HUES6 (cell line): Measurements from ENCODE around the gene UNC13C.
"Not testable (repeated sequence)": the region's sequence is repeated elsewhere in the genome, so short reads cannot be mapped to it uniquely, and the experiment has no call there.

Experiments used
- H3K27ac ChIP-seq: 2 replicates; pipeline ENCODE4 v1.7.0; 2013; ENCODE audit warnings: low read depth, mild to moderate bottlenecking, low read length, inconsistent platforms
- H3K27me3 ChIP-seq: 2 replicates; pipeline ENCODE4 v1.6.1; 2013; ENCODE audit warnings: low read length; ENCODE audit not compliant: control insufficient read depth, insufficient read depth
- H3K36me3 ChIP-seq: 2 replicates; pipeline ENCODE4 v1.6.1; 2013; ENCODE audit warnings: low read length; ENCODE audit not compliant: control insufficient read depth, insufficient read depth
- H3K4me1 ChIP-seq: 2 replicates; pipeline ENCODE4 v1.6.1; 2013; ENCODE audit warnings: low read length; ENCODE audit not compliant: control insufficient read depth, insufficient read depth
- H3K4me3 ChIP-seq: 2 replicates; pipeline ENCODE4 v1.5.1; 2013; ENCODE audit warnings: low read depth, low read length
- H3K9ac ChIP-seq: one replicate; pipeline ENCODE4 v1.6.1; 2013; ENCODE audit warnings: mild to moderate bottlenecking, low read length
- H3K9me3 ChIP-seq: 2 replicates; pipeline ENCODE4 v1.6.1; 2013; ENCODE audit warnings: low read depth, low read length; ENCODE audit not compliant: control insufficient read depth, insufficient read depth

UNC13C gene

DNA sequence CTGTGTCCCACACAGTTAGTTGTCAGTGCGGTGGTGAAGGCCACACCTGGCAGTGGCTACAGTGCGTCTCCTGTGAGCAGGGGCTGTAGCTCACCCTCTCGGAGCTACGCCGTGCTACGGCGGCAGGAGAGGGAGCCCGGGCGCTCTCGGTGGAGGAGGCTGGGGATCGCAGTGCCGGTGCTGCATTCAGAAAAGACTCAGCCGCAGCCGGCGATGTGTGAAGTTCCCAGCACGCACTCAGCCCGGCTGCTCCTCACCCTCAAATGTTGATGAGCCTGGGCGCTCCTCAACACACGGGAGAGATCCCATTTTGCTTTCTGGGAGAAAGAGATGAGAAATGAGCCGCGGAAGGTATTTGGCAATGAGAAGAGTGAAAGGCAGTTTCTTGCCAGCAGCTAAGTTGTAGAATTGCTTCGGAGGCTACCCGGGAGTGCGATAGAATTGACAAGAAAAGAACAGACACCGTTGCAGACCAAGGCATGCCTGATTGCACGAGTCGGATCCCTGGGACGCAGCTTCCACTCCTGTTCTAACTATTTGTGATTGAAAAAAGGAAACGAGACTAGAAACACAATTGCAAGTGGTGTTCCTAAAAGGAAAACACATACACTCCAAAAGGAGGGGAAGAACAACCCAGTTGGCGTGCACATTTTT lies at the start of gene UNC13C:
Gene UNC13C (plus strand): TSS at position 189 of the 654 bp plus-strand sequence. CDS start 34,463 bp downstream, outside the sequence.
- Histone ChIP-seq H3K9me3 (no peaks in the 10 kb centered on the region), H3K4me3 (peak within 1 kb of the TSS; percentile 51), H3K9ac (no peak within 1 kb of the TSS), H3K4me1 (peaks cover 3% of the 10 kb centered on the region), H3K36me3 (no peaks in the 10 kb centered on the region), H3K27me3 (peaks cover 27% of the 10 kb centered on the region), H3K27ac (no peak within 1 kb of the TSS)

DNA sequence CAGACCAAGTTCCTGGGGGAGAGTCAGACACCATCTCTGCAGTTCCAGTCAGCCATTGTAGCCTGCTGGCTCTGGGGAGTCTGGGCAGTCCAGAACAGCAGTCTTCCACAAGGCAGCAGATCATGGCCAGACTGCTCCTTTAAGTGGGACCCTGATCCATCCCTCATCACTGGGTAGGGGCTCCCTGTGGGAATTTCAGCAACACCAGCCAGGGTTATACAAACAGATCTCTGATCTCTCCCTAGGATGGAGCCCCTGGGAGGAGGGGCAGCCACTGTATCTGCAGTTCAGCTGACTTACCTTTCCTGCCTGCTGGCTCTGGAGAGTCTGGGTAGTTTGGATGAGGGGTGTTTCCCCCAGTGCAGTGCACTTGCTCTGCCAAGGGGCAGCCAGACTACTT lies 42.1 kb upstream of the UNC13C start:
- Histone ChIP-seq H3K27ac (no peak overlapping the region), H3K4me1 (no peaks in the 10 kb centered on the region), H3K4me3 (no peak overlapping the region), H3K9ac (no peak overlapping the region), H3K36me3 (no peaks in the 10 kb centered on the region), H3K27me3 (no peaks in the 10 kb centered on the region), H3K9me3 (peaks cover 20% of the 10 kb centered on the region)

DNA sequence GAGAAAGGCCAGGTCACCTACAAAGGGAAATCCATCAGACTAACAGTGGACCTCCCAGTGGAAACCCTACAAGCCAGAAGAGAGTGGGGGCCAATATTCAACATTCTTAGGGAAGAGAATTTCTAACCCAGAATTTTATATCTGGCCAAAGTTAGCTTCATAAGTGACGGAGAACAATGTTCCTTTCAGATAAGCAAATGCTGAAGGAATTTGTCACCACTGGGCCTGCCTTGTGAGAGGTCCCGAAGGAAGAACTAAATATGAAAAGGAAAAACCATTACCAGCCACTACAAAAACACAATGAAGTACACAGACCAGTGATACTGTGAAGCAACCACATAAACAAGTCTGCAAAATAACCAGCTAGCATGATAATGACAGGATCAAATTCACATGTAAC lies 40.6 kb upstream of the UNC13C start:
- H3K9ac ChIP-seq, H3K36me3 ChIP-seq, H3K4me3 ChIP-seq, H3K27me3 ChIP-seq, H3K27ac ChIP-seq, H3K4me1 ChIP-seq: not testable (repeated sequence)
- peaks cover 20% of the 10 kb centered on the region for H3K9me3 ChIP-seq

DNA sequence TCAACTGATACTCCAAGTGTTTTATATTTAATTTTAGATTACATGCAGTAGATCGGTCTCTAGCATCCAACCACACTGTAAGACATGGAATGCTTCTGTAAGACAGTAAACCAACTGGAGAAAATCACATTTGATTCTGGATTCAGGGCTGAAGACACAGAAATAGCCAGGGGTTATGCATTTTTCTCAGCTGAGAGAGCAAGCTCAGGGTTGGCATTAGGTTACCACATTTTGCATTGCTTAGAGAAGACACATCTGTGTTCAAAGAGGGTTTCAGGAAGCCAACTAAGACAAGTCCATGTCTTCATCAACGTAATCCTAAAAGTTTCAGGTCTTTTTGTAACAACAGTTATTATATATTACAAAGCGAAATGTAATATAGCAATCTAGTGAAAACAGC lies 27.7 kb upstream of the UNC13C start:
- H3K27ac ChIP-seq, result no peak overlapping the region
- H3K9ac ChIP-seq, result no peak overlapping the region
- no peaks in the 10 kb centered on the region for H3K27me3 ChIP-seq
- no peaks in the 10 kb centered on the region for H3K4me1 ChIP-seq
- H3K9me3 ChIP-seq, result no peaks in the 10 kb centered on the region
- no peaks in the 10 kb centered on the region for H3K36me3 ChIP-seq
- H3K4me3 ChIP-seq, result no peak overlapping the region

DNA sequence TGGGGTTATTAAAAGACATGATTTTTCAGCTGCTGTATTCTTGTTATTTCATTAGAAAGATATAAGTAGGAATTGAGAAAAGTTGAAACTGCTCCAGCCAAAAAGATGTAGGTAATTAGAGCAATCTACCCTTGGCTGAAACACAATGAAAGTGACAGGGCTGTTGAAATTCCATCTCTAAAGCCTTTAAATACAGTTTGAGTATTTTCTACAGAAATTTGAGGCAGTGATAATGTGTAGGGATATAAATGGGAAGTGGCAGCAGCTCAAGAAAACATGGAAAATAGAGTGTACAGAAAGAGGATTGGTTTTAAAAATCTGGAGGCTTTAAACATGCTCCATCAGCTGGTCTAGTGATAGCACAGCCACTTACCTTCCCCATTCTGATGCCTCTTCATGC lies 22.8 kb upstream of the UNC13C start:
- Histone ChIP-seq H3K4me1 (no peaks in the 10 kb centered on the region), H3K27ac (no peak overlapping the region), H3K9me3 (no peaks in the 10 kb centered on the region), H3K27me3 (no peaks in the 10 kb centered on the region), H3K9ac (no peak overlapping the region), H3K4me3 (no peak overlapping the region), H3K36me3 (no peaks in the 10 kb centered on the region)

DNA sequence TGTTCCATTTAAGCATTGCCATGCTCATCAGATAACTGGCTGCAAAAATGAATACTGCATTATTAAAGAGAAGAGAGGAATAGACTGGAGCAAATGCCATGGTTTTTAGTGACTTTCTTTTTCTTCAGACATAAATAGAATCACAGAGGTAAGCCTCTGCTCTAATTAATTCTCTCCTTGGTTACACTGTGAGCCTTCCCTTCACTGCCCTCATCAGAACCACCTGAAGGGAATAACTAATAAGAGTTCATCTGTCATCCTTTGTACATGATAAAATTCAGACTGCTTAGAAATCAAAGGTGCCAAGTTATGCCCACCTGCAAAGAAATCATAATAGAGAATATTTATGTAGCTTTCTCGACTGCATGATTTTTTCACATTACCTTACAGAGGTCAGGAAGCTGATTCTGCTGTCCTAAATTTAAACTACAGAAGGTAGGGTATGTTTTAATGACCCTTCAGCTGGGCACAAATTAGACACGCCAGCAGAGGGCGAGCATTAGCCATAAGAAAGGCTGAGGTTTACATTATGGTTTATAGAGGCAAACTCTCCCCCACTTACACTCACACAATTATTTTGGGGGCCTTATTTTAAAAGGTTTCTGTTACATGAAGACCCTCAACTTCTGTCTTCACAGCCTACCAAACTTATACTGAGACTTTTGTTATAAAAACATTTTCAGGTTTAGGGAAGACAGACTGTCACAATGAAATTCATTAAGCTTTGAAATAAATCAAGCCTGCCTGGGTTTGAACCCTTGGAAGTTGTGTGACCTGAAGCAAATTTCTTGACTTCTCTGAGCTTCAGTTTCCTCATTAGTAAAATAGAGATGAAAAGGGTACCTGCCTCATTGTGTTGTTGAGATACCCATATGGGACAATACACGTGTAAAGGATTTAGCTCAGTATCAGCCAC lies 15.3 kb upstream of the UNC13C start:
- H3K27me3 ChIP-seq, result no peaks in the 10 kb centered on the region
- no peak overlapping the region for H3K9ac ChIP-seq
- no peak overlapping the region for H3K27ac ChIP-seq
- no peaks in the 10 kb centered on the region for H3K4me1 ChIP-seq
- no peak overlapping the region for H3K4me3 ChIP-seq
- H3K9me3 ChIP-seq, result no peaks in the 10 kb centered on the region
- no peaks in the 10 kb centered on the region for H3K36me3 ChIP-seq

DNA sequence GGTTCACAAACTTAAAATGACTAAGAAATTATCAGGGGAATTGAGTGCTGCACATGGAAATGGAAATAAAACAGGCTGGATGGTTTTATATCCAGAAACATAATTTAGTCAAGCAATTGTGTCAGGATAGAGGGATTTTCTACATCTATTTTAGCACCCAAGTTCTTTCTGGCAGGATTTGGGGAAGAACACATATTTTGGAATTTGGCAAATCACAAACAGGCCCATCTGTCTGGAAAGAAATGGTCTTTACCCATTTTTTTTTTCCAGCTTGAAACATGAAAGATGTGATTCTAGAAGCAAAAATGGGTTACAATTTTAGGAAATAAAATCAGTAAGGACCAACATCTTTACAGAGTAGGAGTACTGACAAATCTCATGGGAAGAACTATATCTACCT lies 14.4 kb upstream of the UNC13C start:
- H3K4me1 ChIP-seq, result no peaks in the 10 kb centered on the region
- H3K36me3 ChIP-seq, result no peaks in the 10 kb centered on the region
- H3K27ac ChIP-seq, result no peak overlapping the region
- H3K9ac ChIP-seq, result no peak overlapping the region
- H3K4me3 ChIP-seq, result no peak overlapping the region
- H3K27me3 ChIP-seq, result no peaks in the 10 kb centered on the region
- H3K9me3 ChIP-seq, result no peaks in the 10 kb centered on the region

DNA sequence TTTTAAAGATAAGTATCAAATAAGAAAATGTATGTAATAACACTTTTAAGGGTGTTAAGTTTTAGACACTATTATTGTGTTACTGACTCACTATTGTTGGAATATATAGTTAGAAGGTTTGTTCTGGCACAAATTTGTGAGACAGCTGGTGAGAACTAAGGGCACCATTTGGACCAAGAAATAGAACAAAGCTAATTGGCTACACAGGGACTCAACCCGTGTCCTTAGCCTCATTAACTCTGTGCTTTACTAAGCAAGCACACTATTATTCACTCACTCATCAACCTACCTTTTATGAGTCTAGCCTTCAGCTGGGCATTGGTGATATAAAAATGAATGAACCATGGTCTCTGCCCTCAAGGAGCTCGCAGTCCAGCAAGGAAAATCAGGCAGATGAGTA lies 4.1 kb upstream of the UNC13C start:
- Histone ChIP-seq H3K9me3 (no peaks in the 10 kb centered on the region), H3K27ac (no peak overlapping the region), H3K27me3 (peaks cover 22% of the 10 kb centered on the region), H3K4me3 (no peak overlapping the region), H3K9ac (no peak overlapping the region), H3K36me3 (no peaks in the 10 kb centered on the region), H3K4me1 (peaks cover 3% of the 10 kb centered on the region)

DNA sequence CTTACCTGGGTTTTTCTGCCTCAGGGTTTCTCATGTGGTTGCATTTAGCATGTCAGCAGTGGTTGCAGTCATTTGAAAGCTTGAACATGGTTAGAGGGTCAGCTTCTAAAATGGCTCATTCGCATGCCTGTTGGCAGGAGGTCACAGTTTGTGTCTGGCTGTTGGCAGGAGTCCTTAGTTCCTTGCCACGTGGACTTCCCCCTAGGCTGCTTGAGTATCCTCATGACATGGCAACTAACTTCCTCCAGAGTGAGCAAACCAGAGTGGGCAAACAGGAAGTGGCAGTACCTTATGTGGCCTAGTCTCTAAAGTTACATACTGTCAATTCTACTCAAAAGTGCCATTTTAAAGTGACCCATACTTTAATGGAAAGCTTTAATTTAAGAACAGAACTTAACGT lies 3.4 kb upstream of the UNC13C start:
- Histone ChIP-seq H3K27ac (no peak overlapping the region), H3K4me1 (peaks cover 3% of the 10 kb centered on the region), H3K9me3 (no peaks in the 10 kb centered on the region), H3K27me3 (peaks cover 27% of the 10 kb centered on the region), H3K36me3 (no peaks in the 10 kb centered on the region), H3K4me3 (no peak overlapping the region), H3K9ac (no peak overlapping the region)

DNA sequence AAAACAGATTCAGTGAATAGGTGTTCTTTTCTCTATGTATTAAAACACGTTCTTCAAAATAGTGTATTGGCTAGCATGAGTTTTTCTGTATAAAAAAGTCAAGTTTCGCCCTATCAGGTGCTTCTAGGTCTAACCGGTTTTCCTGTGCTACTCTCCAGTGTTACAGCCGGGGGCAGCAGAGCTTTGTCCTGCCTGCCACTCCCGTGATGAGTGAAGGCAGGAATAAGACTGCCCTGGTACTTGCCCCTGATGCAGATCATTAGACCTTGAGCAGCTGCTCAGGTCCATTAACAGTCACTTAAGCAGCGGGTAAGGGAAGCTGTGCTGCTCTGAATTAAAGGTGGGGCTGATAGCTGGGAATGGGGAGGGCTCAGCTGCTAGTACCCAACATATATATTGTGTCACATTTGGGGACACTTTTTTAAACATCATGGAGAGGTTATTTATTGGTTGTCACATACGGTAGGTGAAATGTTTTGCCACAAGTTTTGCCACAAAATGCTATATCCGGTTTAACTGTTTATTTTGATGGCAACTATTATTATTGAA lies 1.3 kb upstream of the UNC13C start:
- Histone ChIP-seq H3K4me3 (no peak overlapping the region), H3K4me1 (peaks cover 3% of the 10 kb centered on the region), H3K27me3 (peaks cover 27% of the 10 kb centered on the region), H3K36me3 (no peaks in the 10 kb centered on the region), H3K9me3 (no peaks in the 10 kb centered on the region), H3K27ac (no peak overlapping the region), H3K9ac (no peak overlapping the region)
